Activated CD4-positive, alpha-beta T cell treated with anti-CD3 and anti-CD28 coated beads, Interleukin-2, amount 10 ng/mL, durations not matched to agents 7 days and 5 days (primary cell): Measurements from ENCODE around the gene CHST11. TPM values are rescaled to one million over a fixed set of nuclear protein-coding genes. Genes with fewer than 3 reads are reported as not detected.

Experiments used
- CTCF ChIA-PET: fragments of 350-600 bp; sonication (Branson Sonifier 250); formaldehyde crosslinking; loops from one replicate; lab custom pipeline; 2021; ENCODE audit warnings: antibody characterized with exemption; lab: Charles Lee
- POLR2A ChIA-PET: fragments of 350-600 bp; sonication (Branson Sonifier 250); formaldehyde crosslinking; loops from one replicate; lab custom pipeline; 2021; ENCODE audit warnings: antibody characterized with exemption; lab: Charles Lee
- DNase-seq: peaks from one replicate; pipeline ENCODE4 v3.0.0-alpha.2; 2020
- H3K27ac Mint-ChIP-seq: one replicate; pipeline ENCODE4 v1.8.0; 2021; ENCODE audit warnings: mild to moderate bottlenecking, moderate library complexity, mixed read lengths
- H3K27me3 Mint-ChIP-seq: one replicate; pipeline ENCODE4 v1.8.0; 2021; ENCODE audit warnings: mixed read lengths
- H3K36me3 Mint-ChIP-seq: one replicate; pipeline ENCODE4 v1.8.0; 2021; ENCODE audit warnings: low read depth, mixed read lengths
- H3K4me1 Mint-ChIP-seq: one replicate; pipeline ENCODE4 v1.8.0; 2021; ENCODE audit warnings: mixed read lengths
- H3K4me3 Mint-ChIP-seq: one replicate; pipeline ENCODE4 v1.8.0; 2021; ENCODE audit warnings: mild to moderate bottlenecking, moderate library complexity, mixed read lengths
- H3K9me3 Mint-ChIP-seq: one replicate; pipeline ENCODE4 v1.8.0; 2021; ENCODE audit warnings: mixed read lengths
- total RNA-seq, 2 experiments: library from RNA; stranded (reverse); gene quantifications; one replicate each; pipeline ENCODE4 v1.2.3, GENCODE V29; 2021

Gene CHST11
- total RNA-seq, 2 experiments from 2014 or later, result 56.4 to 56.6 TPM

- H3K4me1 Mint-ChIP-seq, result peaks cover 4% of the 10 kb centered on the region
- H3K9me3 Mint-ChIP-seq, result peaks cover 1% of the 10 kb centered on the region
- CTCF ChIA-PET, result interaction anchor here (1.5 to 2.0 kb wide), 2 partner anchors 10 to 19 kb away, joined by 4 to 5 read pairs; no protein-coding TSS in a partner anchor
- H3K27ac Mint-ChIP-seq, result no peak overlapping the region
- H3K4me3 Mint-ChIP-seq, result no peak overlapping the region
- no peak for DNase-seq
- H3K27me3 Mint-ChIP-seq, result no peaks in the 10 kb centered on the region
- POLR2A ChIA-PET, result interaction anchor here (0.6 kb wide), 1 partner anchor 39 kb away, joined by 3 read pairs; no protein-coding TSS in a partner anchor
- H3K36me3 Mint-ChIP-seq, result peaks cover 18% of the 10 kb centered on the region
These were observed 172.0 kb downstream of the CHST11 start for GRCh38 chr12:104628831-104629135.

- Mint-ChIP-seq H3K27me3 (no peaks in the 10 kb centered on the region), H3K27ac (no peak overlapping the region), H3K4me1 (peaks cover 7% of the 10 kb centered on the region), H3K4me3 (no peak overlapping the region), H3K9me3 (peaks cover 5% of the 10 kb centered on the region), H3K36me3 (peaks cover 24% of the 10 kb centered on the region)
- POLR2A ChIA-PET, result no interaction called here
- DNase-seq, result no peak
- CTCF ChIA-PET, result interaction anchor here (2.0 kb wide), 1 partner anchor 9 kb away, joined by 5 read pairs; no protein-coding TSS in a partner anchor
These were observed 173.5 kb downstream of the CHST11 start for GRCh38 chr12:104630230-104630670.

- ChIA-PET POLR2A (no interaction called here), CTCF (interaction anchor here (0.6 kb wide), 1 partner anchor 1972 kb away, joined by 3 read pairs; no protein-coding TSS in a partner anchor)
- DNase-seq, result no peak
- Mint-ChIP-seq H3K27ac (no peak overlapping the region), H3K9me3 (peaks cover 5% of the 10 kb centered on the region), H3K36me3 (peaks cover 29% of the 10 kb centered on the region), H3K27me3 (no peaks in the 10 kb centered on the region), H3K4me1 (peaks cover 9% of the 10 kb centered on the region), H3K4me3 (no peak overlapping the region)
These were observed 175.1 kb downstream of the CHST11 start for GRCh38 chr12:104631867-104632266.

- Mint-ChIP-seq H3K27ac (no peak overlapping the region), H3K27me3 (no peaks in the 10 kb centered on the region), H3K9me3 (peaks cover 5% of the 10 kb centered on the region), H3K4me3 (no peak overlapping the region), H3K36me3 (peaks cover 27% of the 10 kb centered on the region), H3K4me1 (peaks cover 13% of the 10 kb centered on the region)
- POLR2A ChIA-PET, result no interaction called here
- CTCF ChIA-PET, result interaction anchor here (0.6 to 1.0 kb wide), 2 partner anchors 12 to 27 kb away, joined by 3 to 4 read pairs; no protein-coding TSS in a partner anchor
- no peak for DNase-seq
These were observed 176.0 kb downstream of the CHST11 start for GRCh38 chr12:104632724-104633201.

- ChIA-PET POLR2A (no interaction called here), CTCF (interaction anchor here (0.8 to 1.2 kb wide), 3 partner anchors 10 to 20 kb away, joined by 3 to 5 read pairs (median 3); no protein-coding TSS in a partner anchor)
- H3K27ac Mint-ChIP-seq, result no peak overlapping the region
- H3K9me3 Mint-ChIP-seq, result peaks cover 7% of the 10 kb centered on the region
- H3K36me3 Mint-ChIP-seq, result peaks cover 22% of the 10 kb centered on the region
- no peak for DNase-seq
- H3K4me3 Mint-ChIP-seq, result no peak overlapping the region
- peaks cover 24% of the 10 kb centered on the region for H3K4me1 Mint-ChIP-seq
- H3K27me3 Mint-ChIP-seq, result no peaks in the 10 kb centered on the region
These were observed 177.3 kb downstream of the CHST11 start for GRCh38 chr12:104634044-104634443.

- ChIA-PET POLR2A (no interaction called here), CTCF (interaction anchor here (1.2 kb wide), 1 partner anchor 17 kb away, joined by 3 read pairs; no protein-coding TSS in a partner anchor)
- H3K27me3 Mint-ChIP-seq, result no peaks in the 10 kb centered on the region
These were observed 178.1 kb downstream of the CHST11 start for GRCh38 chr12:104634852-104635251.

GRCh38 chr12:104635607-104636343 is 179.0 kb downstream of the CHST11 start:
- Mint-ChIP-seq H3K27ac (no peak overlapping the region), H3K27me3 (no peaks in the 10 kb centered on the region), H3K4me3 (no peak overlapping the region), H3K36me3 (peaks cover 35% of the 10 kb centered on the region), H3K9me3 (peaks cover 21% of the 10 kb centered on the region), H3K4me1 (peaks cover 30% of the 10 kb centered on the region)
- POLR2A ChIA-PET, result no interaction called here
- no peak for DNase-seq
- CTCF ChIA-PET, result interaction anchor here (0.8 to 1.3 kb wide), 5 partner anchors 11 to 63 kb away, joined by 3 to 4 read pairs (median 3); no protein-coding TSS in a partner anchor

More at GRCh38 chr12:104634852-104635251, 178.1 kb downstream of the CHST11 start:
- Mint-ChIP-seq H3K36me3 (peaks cover 30% of the 10 kb centered on the region), H3K9me3 (peaks cover 14% of the 10 kb centered on the region), H3K4me3 (no peak overlapping the region), H3K4me1 (peaks cover 30% of the 10 kb centered on the region), H3K27ac (no peak overlapping the region)
- no peak for DNase-seq

GRCh38 chr12:104636496-104636895 is 179.7 kb downstream of the CHST11 start:
- CTCF ChIA-PET, result interaction anchor here (0.8 to 1.3 kb wide), 6 partner anchors 10 to 62 kb away, joined by 3 to 4 read pairs (median 3); no protein-coding TSS in a partner anchor
- Mint-ChIP-seq H3K9me3 (peaks cover 24% of the 10 kb centered on the region), H3K4me3 (no peak overlapping the region), H3K27me3 (no peaks in the 10 kb centered on the region), H3K27ac (no peak overlapping the region), H3K36me3 (peaks cover 38% of the 10 kb centered on the region), H3K4me1 (peaks cover 30% of the 10 kb centered on the region)
- POLR2A ChIA-PET, result no interaction called here
- no peak for DNase-seq

GRCh38 chr12:104637604-104638003 is 180.9 kb downstream of the CHST11 start:
- POLR2A ChIA-PET, result no interaction called here
- Mint-ChIP-seq H3K4me3 (no peak overlapping the region), H3K9me3 (peaks cover 24% of the 10 kb centered on the region), H3K27me3 (no peaks in the 10 kb centered on the region), H3K27ac (no peak overlapping the region), H3K36me3 (peaks cover 44% of the 10 kb centered on the region), H3K4me1 (peaks cover 30% of the 10 kb centered on the region)
- no peak for DNase-seq
- CTCF ChIA-PET, result interaction anchor here (1.9 kb wide), 1 partner anchor 12 kb away, joined by 5 read pairs; no protein-coding TSS in a partner anchor

- CTCF ChIA-PET, result interaction anchor here (1.0 to 1.9 kb wide), 3 partner anchors 9 to 14 kb away, joined by 3 to 5 read pairs (median 5); no protein-coding TSS in a partner anchor
- no peak overlapping the region for H3K27ac Mint-ChIP-seq
- H3K4me1 Mint-ChIP-seq, result peaks cover 33% of the 10 kb centered on the region
- no peaks in the 10 kb centered on the region for H3K27me3 Mint-ChIP-seq
- POLR2A ChIA-PET, result no interaction called here
- no peak overlapping the region for H3K4me3 Mint-ChIP-seq
- no peak for DNase-seq
- peaks cover 41% of the 10 kb centered on the region for H3K36me3 Mint-ChIP-seq
- peaks cover 24% of the 10 kb centered on the region for H3K9me3 Mint-ChIP-seq
These were observed 181.6 kb downstream of the CHST11 start for GRCh38 chr12:104638218-104638850.

GRCh38 chr12:104638851-104639240 is 182.1 kb downstream of the CHST11 start:
- CTCF ChIA-PET, result interaction anchor here (1.0 to 1.9 kb wide), 3 partner anchors 9 to 13 kb away, joined by 3 to 5 read pairs (median 5); no protein-coding TSS in a partner anchor
- POLR2A ChIA-PET, result no interaction called here
- no peak for DNase-seq
- Mint-ChIP-seq H3K4me1 (peaks cover 37% of the 10 kb centered on the region), H3K4me3 (no peak overlapping the region), H3K36me3 (peaks cover 40% of the 10 kb centered on the region), H3K9me3 (peaks cover 22% of the 10 kb centered on the region), H3K27ac (no peak overlapping the region), H3K27me3 (no peaks in the 10 kb centered on the region)

- no peak overlapping the region for H3K4me3 Mint-ChIP-seq
- H3K36me3 Mint-ChIP-seq, result peaks cover 41% of the 10 kb centered on the region
These were observed 184.2 kb downstream of the CHST11 start for GRCh38 chr12:104640956-104641355.

More at GRCh38 chr12:104640956-104641355, 184.2 kb downstream of the CHST11 start:
- Mint-ChIP-seq H3K27me3 (no peaks in the 10 kb centered on the region), H3K27ac (no peak overlapping the region), H3K9me3 (peaks cover 19% of the 10 kb centered on the region), H3K4me1 (peaks cover 46% of the 10 kb centered on the region)
- ChIA-PET POLR2A (no interaction called here), CTCF (interaction anchor here (1.2 kb wide), 1 partner anchor 259 kb away, joined by 3 read pairs; no protein-coding TSS in a partner anchor)
- DNase-seq, result no peak
